GM12878 (cell line): ENCODE measurements around the gene ALKBH2. TPM values are rescaled to one million over a fixed set of nuclear protein-coding genes. Genes with fewer than 3 reads are reported as not detected.
A peak's percentile ranks its signal among the peaks of the same experiment; 100 is the strongest.

Source experiments
- BCL11A ChIP-seq: IDR thresholded peaks from 2 replicates; pipeline ENCODE4 v1.6.1; 2011; ENCODE audit warnings: low read depth, low read length
- E2F8 ChIP-seq: fragments of 450-650 bp; IDR thresholded peaks from 2 replicates; pipeline ENCODE4 v1.6.1; 2018; ENCODE audit warnings: mild to moderate bottlenecking, low read depth, moderate library complexity; ENCODE audit not compliant: partially characterized antibody
- FOXK2 ChIP-seq: fragments of 450-650 bp; IDR thresholded peaks from 2 replicates; pipeline ENCODE4 v1.6.1; 2017; ENCODE audit warnings: mild to moderate bottlenecking, moderate library complexity
- LARP7 ChIP-seq: fragments of 450-650 bp; IDR thresholded peaks from 2 replicates; pipeline ENCODE4 v1.6.1; 2017; ENCODE audit warnings: mild to moderate bottlenecking
- MEF2B ChIP-seq: fragments of 450-650 bp; IDR thresholded peaks from 2 replicates; pipeline ENCODE4 v1.6.1; 2018; ENCODE audit warnings: mild to moderate bottlenecking, moderate library complexity; ENCODE audit not compliant: partially characterized antibody, poor library complexity, severe bottlenecking
- NFXL1 ChIP-seq: fragments of 450-650 bp; IDR thresholded peaks from 2 replicates; pipeline ENCODE4 v1.6.1; 2017; ENCODE audit warnings: antibody characterized with exemption, mild to moderate bottlenecking, borderline replicate concordance
- NKRF ChIP-seq: fragments of 450-650 bp; conservative IDR thresholded peaks from 2 replicates; pipeline ENCODE4 v1.6.1; 2017; ENCODE audit warnings: mild to moderate bottlenecking, moderate library complexity
- NR2C2 ChIP-seq: IDR thresholded peaks from 2 replicates; pipeline ENCODE4 v1.6.1; 2011; ENCODE audit warnings: borderline replicate concordance, low read depth; ENCODE audit not compliant: control insufficient read depth, insufficient read length
- PML ChIP-seq: IDR thresholded peaks from 2 replicates; pipeline ENCODE4 v1.6.1; 2012; ENCODE audit warnings: low read length, inconsistent platforms
- RAD51 ChIP-seq: fragments of 450-650 bp; IDR thresholded peaks from 2 replicates; pipeline ENCODE4 v1.6.1; 2016; ENCODE audit warnings: moderate library complexity, mild to moderate bottlenecking, inconsistent platforms
- SKIL ChIP-seq: fragments of 450-650 bp; IDR thresholded peaks from 2 replicates; pipeline ENCODE4 v1.6.1; 2017; ENCODE audit warnings: mild to moderate bottlenecking, low read depth, inconsistent platforms; ENCODE audit not compliant: poor library complexity, severe bottlenecking
- SMARCA5 ChIP-seq: fragments of 450-650 bp; IDR thresholded peaks from 2 replicates; pipeline ENCODE4 v1.6.1; 2017; ENCODE audit warnings: mild to moderate bottlenecking
- TARDBP ChIP-seq: IDR thresholded peaks from 2 replicates; pipeline ENCODE4 v1.6.1; 2016; ENCODE audit warnings: borderline replicate concordance
- ZBTB33 ChIP-seq: fragments of 450-650 bp; IDR thresholded peaks from 2 replicates; pipeline ENCODE4 v1.6.1; 2017; ENCODE audit warnings: mild to moderate bottlenecking
- ZBTB40 ChIP-seq: fragments of 450-650 bp; IDR thresholded peaks from 2 replicates; pipeline ENCODE4 v1.6.1; 2016; ENCODE audit warnings: mild to moderate bottlenecking, moderate library complexity, borderline replicate concordance
- polyA plus RNA-seq, 11 experiments: library from polyadenylated mRNA; depleted of rRNA in 4 of 11; unstranded in 6 of 11; stranded (reverse) in 5 of 11; fragments of >200 nt; fragmentation: Nextera tagmentation in 4 of 11; fragmentation: Illumina TruSeq in 1 of 11; extraction: Ambion mirVana in 4 of 11; extraction: Trizol in 1 of 11; gene quantifications; 1 replicate in 1 of 11; 2 replicates in 10 of 11; pipeline versions ENCODE4 v1.2.1 to v1.2.3, GENCODE V29; 2011 to 2016; ENCODE audit warnings: inconsistent platforms in 2 of 11, missing spikeins in 2 of 11, low read depth in 1 of 11
- total RNA-seq, 4 experiments: library from RNA; depleted of rRNA in 3 of 4; stranded (reverse); fragments of >200 nt in 3 of 4; fragmentation: Illumina TruSeq in 1 of 4; extraction: Trizol in 1 of 4; gene quantifications; 2 replicates each; pipeline versions ENCODE4 v1.2.1 to v1.2.3, GENCODE V29; 2013 to 2021

Gene ALKBH2
- total and polyA plus RNA-seq, 10 of the 15 experiments (the other 5 are each of a cell fraction or from before 2014, with no cell fraction given) = 5.6 to 40.3 (median 31.2) TPM

- peak; percentile 80 for TF ChIP-seq ZBTB40
- TF ChIP-seq SKIL = peak; percentile 54
- TF ChIP-seq SMARCA5 = peak; percentile 92
- peak; percentile 37; the same call in 1 of the 2 replicates for TF ChIP-seq BCL11A
- no peak for TF ChIP-seq ZBTB33
- TF ChIP-seq TARDBP = 0 out of 2 replicates have a peak, but pooled peaks have one; percentile 76
- peak; percentile 85; the same call in 1 of the 2 replicates for TF ChIP-seq PML
- peak; percentile 68 for TF ChIP-seq MEF2B
- peak; percentile 86 for TF ChIP-seq NKRF
- peak; percentile 56; the same call in 1 of the 2 replicates for TF ChIP-seq LARP7
- TF ChIP-seq FOXK2 = no peak
- TF ChIP-seq E2F8 = no peak
- TF ChIP-seq RAD51 = peak; percentile 48; the same call in 1 of the 2 replicates
- TF ChIP-seq NFXL1 = 0 out of 2 replicates have a peak, but pooled peaks have one; percentile 52
- no peak for TF ChIP-seq NR2C2
Observed at GRCh38 chr12:109093022-109093918, at the start of gene ALKBH2 (continued).
